Activated CD4-positive, alpha-beta memory T cell treated with anti-CD3 and anti-CD28 coated beads for 36 hours (primary cell): ENCODE data around the gene IGFALS. TPM values are rescaled to one million over a fixed set of nuclear protein-coding genes. Genes with fewer than 3 reads are reported as not detected.

Experiments
- CTCF ChIA-PET: fragments of 350-600 bp; sonication (Branson Sonifier 250); formaldehyde crosslinking; loops from one replicate; lab custom pipeline; 2021; ENCODE audit warnings: antibody characterized with exemption, inconsistent platforms; lab: Charles Lee
- POLR2A ChIA-PET: fragments of 350-600 bp; sonication (Branson Sonifier 250); formaldehyde crosslinking; loops from one replicate; lab custom pipeline; 2021; ENCODE audit warnings: antibody characterized with exemption; lab: Charles Lee
- DNase-seq: peaks from one replicate; pipeline ENCODE4 v3.0.0-alpha.2; 2020
- H3K27ac Mint-ChIP-seq: one replicate; pipeline ENCODE4 v1.8.0; 2021; ENCODE audit warnings: mixed read lengths
- H3K27me3 Mint-ChIP-seq: one replicate; pipeline ENCODE4 v1.8.0; 2021; ENCODE audit warnings: mixed read lengths
- H3K36me3 Mint-ChIP-seq: one replicate; pipeline ENCODE4 v1.8.0; 2021; ENCODE audit warnings: mixed read lengths
- H3K4me1 Mint-ChIP-seq: one replicate; pipeline ENCODE4 v1.8.0; 2021; ENCODE audit warnings: low read depth, mixed read lengths
- H3K4me3 Mint-ChIP-seq: one replicate; pipeline ENCODE4 v1.8.0; 2021; ENCODE audit warnings: mild to moderate bottlenecking, mixed read lengths
- H3K9me3 Mint-ChIP-seq: one replicate; pipeline ENCODE4 v1.8.0; 2021; ENCODE audit warnings: mixed read lengths
- intact Hi-C: fragments of 100-400 bp; cut with micrococcal nuclease; formaldehyde crosslinking; loops from one replicate; pipeline ENCODE4 v1.15.1; 2023
- total RNA-seq, 2 experiments: library from RNA; stranded (reverse); gene quantifications; one replicate each; pipeline ENCODE4 v1.2.3, GENCODE V29; 2021

Gene IGFALS
- total RNA-seq, 2 experiments from 2014 or later = not detected

DNA sequence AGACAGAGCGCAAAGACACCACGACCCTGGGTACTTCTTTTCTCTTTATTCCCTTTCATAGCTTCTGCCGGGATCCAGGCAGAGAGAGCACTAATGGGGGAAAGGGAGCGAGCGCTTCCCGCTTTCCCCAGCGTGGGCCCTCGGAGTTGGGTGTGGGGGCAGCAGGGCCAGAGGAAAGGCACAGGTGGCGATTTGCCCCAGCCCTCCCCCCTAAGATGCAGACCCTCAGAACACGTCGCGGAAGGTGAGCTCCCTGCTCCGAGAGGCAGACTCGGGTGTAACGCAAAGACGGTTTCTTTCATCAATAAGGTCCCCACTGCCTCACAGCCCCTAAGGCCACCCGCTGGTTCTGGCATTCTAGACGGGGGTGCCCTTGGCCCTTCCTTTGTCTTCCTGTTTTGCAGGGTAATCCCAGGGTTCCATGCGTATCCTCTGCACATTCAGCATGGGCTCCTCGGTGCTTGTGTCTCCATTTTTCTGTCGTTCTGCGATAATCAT, 21.6 kb downstream of the IGFALS start:
- H3K9me3 Mint-ChIP-seq = no peaks in the 10 kb centered on the region
- H3K36me3 Mint-ChIP-seq = peaks cover 21% of the 10 kb centered on the region
- peak overlapping the region; percentile 94 for H3K4me3 Mint-ChIP-seq
- CTCF ChIA-PET = interaction anchor here (1.1 to 4.8 kb wide), 4 partner anchors 11 to 157 kb away, joined by 3 to 42 read pairs (median 8); partner anchors contain the start of genes JPT2, MAPK8IP3, NUBP2 and SPSB3
- POLR2A ChIA-PET = interaction anchor here (0.6 to 5.3 kb wide), 4 partner anchors 10 to 444 kb away, joined by 3 to 56 read pairs (median 4); partner anchors contain the start of genes NUBP2 and SPSB3
- intact Hi-C loops = loop anchor here (2.0 to 5.0 kb wide), 3 partner anchors 65 to 351 kb away; partner anchors contain the start of genes CRAMP1, IFT140, MAPK8IP3 and UQCC4
- H3K27me3 Mint-ChIP-seq = no peaks in the 10 kb centered on the region
- peaks cover 6% of the 10 kb centered on the region for H3K4me1 Mint-ChIP-seq
- no peak for DNase-seq
- peak overlapping the region; percentile 94 for H3K27ac Mint-ChIP-seq

DNA sequence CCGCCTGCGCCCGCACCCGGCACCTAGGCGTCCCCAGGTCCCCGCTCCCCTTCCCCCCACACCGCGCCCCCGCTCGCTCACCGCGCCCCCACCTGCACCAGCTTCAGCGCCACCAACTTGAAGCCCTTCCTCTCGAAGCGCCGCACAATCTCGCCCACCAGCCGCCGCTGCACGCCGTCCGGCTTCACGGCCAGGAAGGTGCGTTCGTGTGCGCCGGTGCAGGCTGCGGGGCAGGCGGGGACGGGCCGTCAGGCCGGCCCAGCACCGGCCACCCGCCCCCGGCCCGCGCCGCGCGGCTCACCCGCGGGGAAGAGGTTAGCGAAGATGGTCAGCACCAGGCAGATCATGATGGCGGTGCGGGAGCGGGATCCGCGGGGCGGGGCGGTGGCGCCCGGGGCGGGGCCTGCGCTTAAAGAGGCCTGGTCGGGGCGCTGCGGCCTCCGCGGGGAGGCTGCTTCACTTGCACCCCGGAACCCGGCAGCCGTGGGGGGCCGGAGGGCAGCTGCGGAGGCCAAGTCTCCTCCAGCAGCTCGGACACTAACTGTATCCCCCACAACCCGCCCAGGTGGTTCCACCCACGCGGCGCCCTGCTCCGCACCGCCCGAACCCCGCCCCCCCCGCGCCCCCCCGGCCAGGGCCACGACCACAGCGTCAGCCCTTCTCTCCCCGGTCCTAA, 22.2 kb downstream of the IGFALS start, which contains the start of gene NME3:
Gene NME3, minus strand, starts transcription at position 356 of the 676 bp plus-strand sequence. Its CDS starts 9 bp downstream, at position 347.
- DNase-seq = peak; percentile 87
- Mint-ChIP-seq H3K4me1 (peaks cover 6% of the 10 kb centered on the region), H3K4me3 (peak within 1 kb of the TSS; percentile 94), H3K27ac (peak within 1 kb of the TSS; percentile 94), H3K9me3 (no peaks in the 10 kb centered on the region), H3K36me3 (peaks cover 21% of the 10 kb centered on the region), H3K27me3 (no peaks in the 10 kb centered on the region)
- CTCF ChIA-PET = interaction anchor here (2.7 to 4.8 kb wide), 2 partner anchors 12 to 65 kb away, joined by 13 to 42 read pairs; partner anchors contain the start of genes MAPK8IP3, NUBP2 and SPSB3
- intact Hi-C loops = loop anchor here (2.0 to 5.0 kb wide), 2 partner anchors 65 to 159 kb away; partner anchors contain the start of genes CRAMP1, IFT140 and MAPK8IP3
- POLR2A ChIA-PET = interaction anchor here (0.8 to 5.3 kb wide), 3 partner anchors 10 to 55 kb away, joined by 3 to 56 read pairs (median 3); partner anchors contain the start of genes NUBP2 and SPSB3

DNA sequence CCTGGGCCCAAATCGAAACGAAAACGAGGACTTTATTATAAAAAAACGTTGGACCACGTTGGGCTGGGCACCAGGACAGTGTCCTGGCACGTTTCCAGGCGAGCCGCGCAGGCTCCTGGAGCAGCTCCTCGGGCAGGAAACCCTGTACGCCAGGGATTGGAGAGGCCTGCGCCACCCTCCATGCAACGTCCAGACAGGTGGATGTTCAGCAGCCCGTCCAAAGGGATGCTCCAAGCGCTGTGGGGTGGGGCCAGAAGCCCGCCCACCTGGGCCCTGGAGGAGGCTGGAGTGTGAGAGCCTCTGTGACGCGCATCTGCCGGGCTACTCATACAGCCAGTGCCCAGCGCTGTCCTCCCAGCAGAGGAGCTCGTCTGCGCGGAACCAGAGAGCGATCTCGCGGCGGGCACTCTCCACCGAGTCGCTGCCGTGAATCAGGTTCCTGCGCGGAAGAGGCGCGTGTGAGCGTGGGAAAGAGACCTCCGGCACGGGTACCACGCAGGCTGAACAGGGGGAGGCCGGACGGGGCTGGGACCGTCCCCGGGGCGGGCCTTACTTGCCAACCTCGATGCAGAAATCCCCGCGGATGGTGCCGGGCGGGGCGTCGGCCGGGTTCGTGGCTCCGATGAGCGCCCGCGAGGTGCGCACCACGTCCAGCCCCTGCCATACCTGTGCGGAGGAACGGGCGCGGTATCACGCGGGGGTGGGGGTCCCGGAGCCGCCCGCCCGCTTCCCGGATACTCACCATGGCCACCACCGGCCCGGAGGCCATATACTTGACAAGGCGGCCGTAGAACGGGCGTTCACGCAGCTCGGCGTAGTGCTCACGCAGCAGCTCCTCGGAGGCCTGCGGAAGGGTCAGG, 22.9 kb downstream of the IGFALS start:
- H3K4me1 Mint-ChIP-seq = peaks cover 6% of the 10 kb centered on the region
- peak overlapping the region; percentile 82 for H3K27ac Mint-ChIP-seq
- no peaks in the 10 kb centered on the region for H3K27me3 Mint-ChIP-seq
- DNase-seq = peak; percentile 74
- intact Hi-C loops = loop anchor here (2.0 to 5.0 kb wide), 2 partner anchors 64 to 158 kb away; partner anchors contain the start of genes CRAMP1, IFT140 and MAPK8IP3
- no peaks in the 10 kb centered on the region for H3K9me3 Mint-ChIP-seq
- peak overlapping the region; percentile 94 for H3K4me3 Mint-ChIP-seq
- CTCF ChIA-PET = interaction anchor here (1.0 to 4.8 kb wide), 2 partner anchors 12 to 64 kb away, joined by 3 to 42 read pairs; partner anchors contain the start of genes MAPK8IP3, NUBP2 and SPSB3
- peaks cover 21% of the 10 kb centered on the region for H3K36me3 Mint-ChIP-seq
- POLR2A ChIA-PET = interaction anchor here (0.8 to 5.3 kb wide), 2 partner anchors 11 kb away, joined by 3 to 56 read pairs; partner anchors contain the start of genes NUBP2 and SPSB3

DNA sequence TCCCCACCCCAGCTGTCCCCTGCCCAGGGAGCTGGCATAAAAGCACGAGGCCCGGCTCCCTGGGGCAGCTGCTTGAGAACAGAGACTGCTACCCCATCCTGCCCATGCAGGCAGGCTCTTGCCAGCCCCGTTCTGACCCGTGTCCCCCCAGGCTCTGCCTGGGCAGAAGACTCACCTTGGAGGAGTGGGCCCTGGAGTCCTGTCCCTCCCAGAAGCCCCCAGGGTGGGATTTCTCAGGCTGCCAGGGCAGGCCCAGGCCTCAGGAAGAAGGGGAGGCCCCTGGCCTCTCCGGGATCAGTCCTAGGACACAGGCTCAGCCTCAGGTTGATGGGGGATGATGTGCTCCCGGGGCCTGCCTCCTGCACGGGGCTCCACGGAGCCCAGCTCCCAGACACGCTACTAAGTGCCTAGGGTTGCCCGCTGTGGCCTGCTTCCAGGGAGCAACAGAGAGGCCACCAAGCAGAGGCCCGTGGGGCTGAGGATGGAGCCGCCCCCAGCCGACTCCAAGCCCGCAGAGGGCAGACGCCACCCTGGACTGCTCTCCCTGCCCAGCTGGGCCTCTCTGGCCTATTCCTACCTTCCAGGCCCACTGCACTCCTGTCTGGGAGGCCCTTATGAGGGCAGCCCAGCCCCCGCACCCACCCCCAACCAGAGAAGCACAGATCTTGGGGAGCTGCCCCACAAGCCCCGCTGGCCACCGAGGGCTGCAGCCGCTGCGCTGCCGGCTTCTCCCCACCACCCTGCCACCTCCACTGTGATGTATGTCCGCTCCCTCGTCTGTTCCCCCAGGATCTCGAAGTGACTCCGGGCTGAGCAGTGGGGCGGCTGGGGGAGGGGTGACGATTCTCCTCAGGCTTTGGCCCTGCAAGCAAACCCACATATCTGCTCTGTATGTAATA, 23.9 kb downstream of the IGFALS start:
- peaks cover 21% of the 10 kb centered on the region for H3K36me3 Mint-ChIP-seq
- ChIA-PET POLR2A (interaction anchor here (5.3 kb wide), 1 partner anchor 12 kb away, joined by 56 read pairs; the partner anchor contains the start of genes NUBP2 and SPSB3), CTCF (interaction anchor here (1.0 kb wide), 1 partner anchor 63 kb away, joined by 3 read pairs; the partner anchor contains the start of gene MAPK8IP3)
- H3K4me1 Mint-ChIP-seq = peaks cover 6% of the 10 kb centered on the region
- DNase-seq = no peak
- H3K27ac Mint-ChIP-seq = peak overlapping the region; percentile 82
- H3K27me3 Mint-ChIP-seq = no peaks in the 10 kb centered on the region
- H3K9me3 Mint-ChIP-seq = no peaks in the 10 kb centered on the region
- H3K4me3 Mint-ChIP-seq = peak overlapping the region; percentile 94
- intact Hi-C loops = loop anchor here (2.0 to 5.0 kb wide), 2 partner anchors 63 to 157 kb away; partner anchors contain the start of genes CRAMP1, IFT140 and MAPK8IP3

DNA sequence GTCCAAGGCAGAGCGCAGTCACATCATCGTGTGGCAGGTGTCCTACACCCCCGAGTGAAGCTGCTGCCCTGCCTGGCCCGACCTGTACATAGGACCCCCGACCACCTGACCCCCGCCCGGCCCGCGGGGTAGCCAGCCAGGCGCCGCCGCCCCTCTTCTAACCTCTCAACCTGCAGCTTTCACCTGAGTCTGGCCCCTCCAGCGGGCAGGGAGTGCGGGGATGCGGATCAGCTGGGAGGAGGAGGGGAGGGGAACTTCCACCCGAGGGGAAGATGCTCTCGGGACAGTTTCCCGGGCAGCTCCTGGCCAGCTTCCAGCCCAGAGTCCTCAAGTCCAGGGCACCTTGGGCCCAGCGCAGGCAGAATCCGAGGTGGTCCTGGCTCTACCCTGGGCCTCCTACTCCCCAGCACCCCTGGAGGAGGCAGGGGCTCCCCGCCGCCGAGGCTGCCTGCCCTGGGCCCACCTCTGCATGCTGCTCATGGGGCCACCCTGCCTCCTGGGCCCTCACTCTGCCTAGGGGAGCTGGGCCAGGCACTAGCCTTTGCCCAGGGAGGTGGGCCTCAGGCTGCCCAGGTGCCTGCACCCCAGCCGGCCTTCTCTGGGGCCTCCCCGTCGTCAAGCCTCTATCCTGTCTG, 24.6 kb downstream of the IGFALS start:
- POLR2A ChIA-PET = interaction anchor here (5.3 kb wide), 1 partner anchor 13 kb away, joined by 56 read pairs; the partner anchor contains the start of genes NUBP2 and SPSB3
- no peak overlapping the region for H3K4me3 Mint-ChIP-seq
- intact Hi-C loops = no loop called here
- CTCF ChIA-PET = no interaction called here
- peak overlapping the region; percentile 38 for H3K27ac Mint-ChIP-seq
- H3K4me1 Mint-ChIP-seq = peaks cover 4% of the 10 kb centered on the region
- peaks cover 21% of the 10 kb centered on the region for H3K36me3 Mint-ChIP-seq
- no peak for DNase-seq
- no peaks in the 10 kb centered on the region for H3K9me3 Mint-ChIP-seq
- no peaks in the 10 kb centered on the region for H3K27me3 Mint-ChIP-seq

DNA sequence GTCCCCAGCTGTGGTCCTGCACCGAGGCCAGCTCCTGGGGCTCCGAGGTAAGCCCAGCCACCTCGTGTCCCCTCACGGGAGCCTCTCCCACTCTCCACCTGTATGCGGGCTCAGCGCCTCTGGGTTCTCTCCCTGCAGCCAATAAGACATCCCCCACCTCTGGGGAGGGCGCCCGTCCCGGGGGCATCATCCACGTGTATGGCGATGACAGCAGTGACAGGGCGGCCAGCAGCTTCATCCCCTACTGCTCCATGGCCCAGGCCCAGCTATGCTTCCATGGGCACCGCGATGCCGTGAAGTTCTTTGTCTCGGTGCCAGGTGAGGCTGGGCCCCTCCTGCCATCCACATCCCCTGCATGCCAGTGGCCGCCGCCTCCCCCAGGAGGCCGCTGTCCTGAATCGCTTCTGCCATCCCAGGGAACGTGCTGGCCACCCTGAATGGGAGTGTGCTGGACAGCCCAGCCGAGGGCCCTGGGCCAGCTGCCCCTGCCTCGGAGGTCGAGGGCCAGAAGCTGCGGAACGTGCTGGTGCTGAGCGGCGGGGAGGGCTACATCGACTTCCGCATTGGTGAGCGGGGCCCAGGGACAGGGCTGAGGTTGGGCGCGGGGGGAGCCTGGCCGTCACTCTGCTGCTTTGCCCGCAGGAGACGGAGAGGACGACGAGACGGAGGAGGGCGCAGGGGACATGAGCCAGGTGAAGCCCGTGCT, 25.3 kb downstream of the IGFALS start:
- ChIA-PET CTCF (no interaction called here), POLR2A (interaction anchor here (5.3 kb wide), 1 partner anchor 13 kb away, joined by 56 read pairs; the partner anchor contains the start of genes NUBP2 and SPSB3)
- no peaks in the 10 kb centered on the region for H3K27me3 Mint-ChIP-seq
- intact Hi-C loops = no loop called here
- DNase-seq = no peak
- H3K4me1 Mint-ChIP-seq = peaks cover 3% of the 10 kb centered on the region
- H3K27ac Mint-ChIP-seq = no peak overlapping the region
- H3K4me3 Mint-ChIP-seq = no peak overlapping the region
- no peaks in the 10 kb centered on the region for H3K9me3 Mint-ChIP-seq
- H3K36me3 Mint-ChIP-seq = peaks cover 21% of the 10 kb centered on the region

DNA sequence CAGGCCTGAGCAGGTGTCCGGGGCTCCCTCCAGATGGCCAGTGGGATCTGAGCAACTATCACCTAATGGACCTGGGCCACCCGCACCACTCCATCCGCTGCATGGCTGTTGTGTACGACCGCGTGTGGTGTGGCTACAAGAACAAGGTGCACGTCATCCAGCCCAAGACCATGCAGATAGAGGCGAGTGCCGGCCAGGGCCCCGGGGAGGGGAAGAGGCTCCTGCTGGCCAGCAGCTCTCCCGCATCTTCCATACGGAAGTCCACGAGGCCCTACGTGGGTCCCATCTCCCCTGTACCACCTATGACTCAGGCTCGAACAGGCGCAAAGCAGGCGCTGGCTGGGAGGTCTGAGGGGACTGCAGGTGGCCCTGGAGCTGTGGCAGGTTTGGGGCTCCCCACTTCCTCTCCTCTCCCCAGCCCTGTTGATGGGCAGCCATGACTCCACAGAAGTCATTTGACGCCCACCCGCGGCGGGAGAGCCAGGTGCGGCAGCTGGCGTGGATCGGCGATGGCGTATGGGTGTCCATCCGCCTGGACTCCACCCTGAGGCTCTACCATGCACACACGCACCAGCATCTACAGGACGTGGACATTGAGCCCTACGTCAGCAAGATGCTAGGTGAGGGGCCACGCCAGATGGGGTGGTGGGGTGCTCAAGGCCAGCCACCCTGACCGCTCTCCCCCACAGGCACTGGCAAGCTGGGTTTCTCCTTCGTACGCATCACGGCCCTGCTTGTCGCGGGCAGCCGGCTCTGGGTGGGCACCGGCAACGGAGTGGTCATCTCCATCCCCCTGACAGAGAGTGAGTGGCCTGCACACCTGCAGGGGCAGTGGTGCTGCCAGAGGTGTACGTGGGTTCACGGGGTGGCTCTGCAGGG, 26.1 kb downstream of the IGFALS start:
- Mint-ChIP-seq H3K27ac (no peak overlapping the region), H3K4me1 (peaks cover 3% of the 10 kb centered on the region), H3K27me3 (no peaks in the 10 kb centered on the region), H3K9me3 (no peaks in the 10 kb centered on the region), H3K4me3 (no peak overlapping the region), H3K36me3 (peaks cover 20% of the 10 kb centered on the region)
- intact Hi-C loops = no loop called here
- no peak for DNase-seq
- POLR2A ChIA-PET = interaction anchor here (0.6 kb wide), 1 partner anchor 445 kb away, joined by 4 read pairs; no protein-coding TSS in a partner anchor
- CTCF ChIA-PET = no interaction called here

DNA sequence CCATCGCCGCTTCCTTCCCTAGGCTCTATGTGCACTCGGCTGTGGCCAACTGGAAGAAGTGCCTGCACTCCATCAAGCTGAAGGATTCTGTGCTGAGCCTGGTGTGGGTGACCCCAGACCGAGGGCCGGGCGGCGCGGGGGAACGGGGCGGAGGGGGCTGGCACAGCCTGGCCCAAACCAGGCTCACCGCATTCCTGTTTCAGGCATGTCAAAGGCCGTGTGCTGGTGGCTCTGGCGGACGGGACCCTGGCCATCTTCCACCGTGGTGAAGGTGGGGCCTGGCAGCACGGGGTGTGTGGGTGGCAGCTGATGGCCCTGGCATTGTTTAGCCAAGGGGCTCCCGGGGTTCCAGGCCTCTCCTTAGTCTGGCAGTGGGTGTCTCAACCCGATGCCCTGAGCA, 26.8 kb downstream of the IGFALS start:
- Mint-ChIP-seq H3K36me3 (peaks cover 13% of the 10 kb centered on the region), H3K4me1 (peaks cover 3% of the 10 kb centered on the region), H3K27ac (no peak overlapping the region), H3K9me3 (no peaks in the 10 kb centered on the region), H3K4me3 (no peak overlapping the region), H3K27me3 (no peaks in the 10 kb centered on the region)
- POLR2A ChIA-PET = no interaction called here
- CTCF ChIA-PET = no interaction called here
- no peak for DNase-seq
- intact Hi-C loops = no loop called here

DNA sequence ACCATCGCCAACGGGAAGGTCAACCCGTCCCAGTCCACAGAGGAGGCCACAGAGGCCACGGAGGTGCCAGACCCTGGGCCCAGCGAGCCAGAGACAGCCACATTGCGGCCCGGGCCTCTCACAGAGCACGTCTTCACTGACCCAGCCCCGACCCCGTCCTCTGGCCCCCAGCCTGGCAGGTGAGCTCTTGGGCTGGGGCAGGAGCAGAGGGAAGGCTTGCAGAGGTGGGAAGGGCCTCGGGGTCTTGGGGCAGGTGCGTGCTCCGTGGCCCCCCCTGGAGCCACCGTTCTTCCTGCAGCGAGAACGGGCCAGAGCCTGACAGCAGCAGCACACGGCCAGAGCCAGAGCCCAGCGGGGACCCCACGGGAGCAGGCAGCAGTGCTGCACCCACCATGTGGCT, 27.3 kb downstream of the IGFALS start:
- ChIA-PET CTCF (no interaction called here), POLR2A (no interaction called here)
- Mint-ChIP-seq H3K4me3 (no peak overlapping the region), H3K27me3 (no peaks in the 10 kb centered on the region), H3K4me1 (peaks cover 3% of the 10 kb centered on the region), H3K9me3 (no peaks in the 10 kb centered on the region), H3K27ac (no peak overlapping the region), H3K36me3 (peaks cover 14% of the 10 kb centered on the region)
- intact Hi-C loops = no loop called here
- DNase-seq = no peak
